Neural progenitor cell (in vitro differentiated cells): ENCODE measurements around the gene PPP3R1. TPM values are rescaled to one million over a fixed set of nuclear protein-coding genes. Genes with fewer than 3 reads are reported as not detected.
A peak's percentile ranks its signal among the peaks of the same experiment; 100 is the strongest.

ENCODE experiments used
- DNase-seq: peaks from one replicate; pipeline ENCODE4 v3.0.0-alpha.2; 2016; ENCODE audit warnings: low spot score
- H2AFZ ChIP-seq: fragments of 200-600 bp; sonication (generic); replicated peaks from 2 replicates; pipeline ENCODE4 v1.6.1; 2016; ENCODE audit warnings: antibody characterized with exemption
- H3F3A ChIP-seq: fragments of 200-600 bp; sonication (generic); 2 replicates; pipeline ENCODE4 v1.6.1; 2016; ENCODE audit warnings: antibody characterized with exemption, low read depth
- H3K27ac ChIP-seq: fragments of 200-600 bp; sonication (generic); 2 replicates; pipeline ENCODE4 v1.5.1; 2016; ENCODE audit warnings: mild to moderate bottlenecking
- H3K27me3 ChIP-seq: fragments of 200-600 bp; sonication (generic); 2 replicates; pipeline ENCODE4 v1.6.1; 2016; ENCODE audit warnings: mild to moderate bottlenecking, moderate library complexity
- H3K36me3 ChIP-seq: fragments of 200-600 bp; sonication (generic); 2 replicates; pipeline ENCODE4 v1.5.1; 2016
- H3K4me1 ChIP-seq: fragments of 200-600 bp; sonication (generic); 2 replicates; pipeline ENCODE4 v1.6.1; 2016; ENCODE audit warnings: mixed run types
- H3K4me2 ChIP-seq: fragments of 200-600 bp; sonication (generic); 2 replicates; pipeline ENCODE4 v1.6.1; 2016
- H3K4me3 ChIP-seq: fragments of 200-600 bp; sonication (generic); 2 replicates; pipeline ENCODE4 v1.5.1; 2016
- H3K79me2 ChIP-seq: fragments of 200-600 bp; sonication (generic); 2 replicates; pipeline ENCODE4 v1.6.1; 2016; ENCODE audit warnings: low read depth
- H3K9ac ChIP-seq: fragments of 200-600 bp; sonication (generic); 2 replicates; pipeline ENCODE4 v1.6.1; 2016
- H3K9me3 ChIP-seq: fragments of 200-600 bp; sonication (generic); 2 replicates; pipeline ENCODE4 v1.5.1; 2016; ENCODE audit warnings: low read depth
- H4K20me1 ChIP-seq: fragments of 200-600 bp; sonication (generic); 2 replicates; pipeline ENCODE4 v1.6.1; 2016; ENCODE audit warnings: low read depth
- H3K27ac Mint-ChIP-seq: 3 replicates; pipeline ENCODE4 v1.8.0; 2021; ENCODE audit warnings: mixed read lengths
- H3K27me3 Mint-ChIP-seq: 2 replicates; pipeline ENCODE4 v1.8.0; 2022; ENCODE audit warnings: low read depth, mild to moderate bottlenecking, inconsistent platforms, moderate library complexity, mixed read lengths; ENCODE audit not compliant: insufficient read depth
- H3K36me3 Mint-ChIP-seq: 3 replicates; pipeline ENCODE4 v1.8.0; 2021; ENCODE audit warnings: mixed read lengths
- H3K4me1 Mint-ChIP-seq: 3 replicates; pipeline ENCODE4 v1.8.0; 2021; ENCODE audit warnings: mixed read lengths
- H3K4me3 Mint-ChIP-seq: 3 replicates; pipeline ENCODE4 v1.8.0; 2021; ENCODE audit warnings: mild to moderate bottlenecking, moderate library complexity, mixed read lengths
- H3K9me3 Mint-ChIP-seq: 3 replicates; pipeline ENCODE4 v1.8.0; 2020; ENCODE audit warnings: mixed read lengths
- CTCF ChIP-seq: fragments of 200-600 bp; sonication (generic); IDR thresholded peaks from 2 replicates; pipeline ENCODE4 v1.5.1; 2017; ENCODE audit warnings: antibody characterized with exemption, mild to moderate bottlenecking
- EZH2 ChIP-seq: fragments of 200-600 bp; sonication (generic); IDR thresholded peaks from 2 replicates; pipeline ENCODE4 v1.6.1; 2017; ENCODE audit warnings: antibody characterized with exemption, mild to moderate bottlenecking, moderate library complexity
- EZH2phosphoT487 ChIP-seq: fragments of 200-600 bp; sonication (generic); IDR thresholded peaks from 2 replicates; pipeline ENCODE4 v1.6.1; 2017; ENCODE audit warnings: antibody characterized with exemption
- total RNA-seq: library from RNA; depleted of rRNA; stranded (reverse); fragments of >200 nt; gene quantifications from 2 replicates; pipeline ENCODE4 v1.2.3, GENCODE V29; 2015; ENCODE audit warnings: low replicate concordance

Gene PPP3R1
- total RNA-seq, 1 donor from 2014 or later, result 41.4 TPM

- H3K27me3 ChIP-seq, result no peaks in the 10 kb centered on the region
- no peak for DNase-seq
- no peaks in the 10 kb centered on the region for H3F3A ChIP-seq
- Mint-ChIP-seq H3K4me1 (peaks cover 4% of the 10 kb centered on the region), H3K9me3 (no peaks in the 10 kb centered on the region), H3K27ac (peak overlapping the region; percentile 10), H3K27me3 (no peaks in the 10 kb centered on the region), H3K4me3 (no peak overlapping the region), H3K36me3 (peaks cover 17% of the 10 kb centered on the region)
- H3K27ac ChIP-seq, result no peak overlapping the region
- H3K36me3 ChIP-seq, result no peaks in the 10 kb centered on the region
- no peaks in the 10 kb centered on the region for H3K9me3 ChIP-seq
- TF ChIP-seq EZH2 (no peak), CTCF (no peak), EZH2phosphoT487 (no peak)
- H3K4me2 ChIP-seq, result no peak overlapping the region
- H3K9ac ChIP-seq, result no peak overlapping the region
- H3K4me1 ChIP-seq, result peaks cover 29% of the 10 kb centered on the region
- H3K4me3 ChIP-seq, result no peak overlapping the region
- H2AFZ ChIP-seq, result no peak overlapping the region
- peaks cover 97% of the 10 kb centered on the region for H4K20me1 ChIP-seq
- H3K79me2 ChIP-seq, result peaks cover 100% of the 10 kb centered on the region
Measured at GRCh38 chr2:68237976-68238580, 14.3 kb downstream of the PPP3R1 start.

- Histone ChIP-seq H3K4me3 (no peak overlapping the region), H2AFZ (no peak overlapping the region), H3K79me2 (peaks cover 100% of the 10 kb centered on the region), H3F3A (peaks cover 7% of the 10 kb centered on the region), H4K20me1 (peaks cover 97% of the 10 kb centered on the region), H3K36me3 (no peaks in the 10 kb centered on the region), H3K9me3 (no peaks in the 10 kb centered on the region), H3K9ac (no peak overlapping the region), H3K4me1 (peaks cover 30% of the 10 kb centered on the region), H3K27ac (no peak overlapping the region), H3K4me2 (no peak overlapping the region), H3K27me3 (no peaks in the 10 kb centered on the region)
- Mint-ChIP-seq H3K4me1 (peaks cover 4% of the 10 kb centered on the region), H3K27ac (no peak overlapping the region), H3K36me3 (peaks cover 17% of the 10 kb centered on the region), H3K9me3 (no peaks in the 10 kb centered on the region), H3K27me3 (no peaks in the 10 kb centered on the region), H3K4me3 (no peak overlapping the region)
- TF ChIP-seq EZH2 (no peak), CTCF (no peak), EZH2phosphoT487 (no peak)
- no peak for DNase-seq
Measured at GRCh38 chr2:68237404-68237803, 14.9 kb downstream of the PPP3R1 start.

- Histone ChIP-seq H3K36me3 (no peaks in the 10 kb centered on the region), H3K27me3 (no peaks in the 10 kb centered on the region), H3F3A (peaks cover 8% of the 10 kb centered on the region), H3K27ac (no peak overlapping the region), H2AFZ (no peak overlapping the region), H3K4me3 (no peak overlapping the region), H3K4me2 (no peak overlapping the region), H4K20me1 (peaks cover 95% of the 10 kb centered on the region), H3K79me2 (peaks cover 98% of the 10 kb centered on the region), H3K9me3 (no peaks in the 10 kb centered on the region), H3K4me1 (peaks cover 30% of the 10 kb centered on the region), H3K9ac (no peak overlapping the region)
- no peak overlapping the region for H3K4me3 Mint-ChIP-seq
- no peak for DNase-seq
- H3K9me3 Mint-ChIP-seq, result no peaks in the 10 kb centered on the region
- H3K27me3 Mint-ChIP-seq, result no peaks in the 10 kb centered on the region
- peaks cover 4% of the 10 kb centered on the region for H3K4me1 Mint-ChIP-seq
- TF ChIP-seq EZH2, result no peak
- no peak for TF ChIP-seq CTCF
- TF ChIP-seq EZH2phosphoT487, result no peak
- peaks cover 17% of the 10 kb centered on the region for H3K36me3 Mint-ChIP-seq
- no peak overlapping the region for H3K27ac Mint-ChIP-seq
Measured at GRCh38 chr2:68236876-68237275, 15.5 kb downstream of the PPP3R1 start.
